ENCODE results near the gene CBS.
"Not testable (repeated sequence)": the region's sequence is repeated elsewhere in the genome, so short reads cannot be mapped to it uniquely, and the experiment has no call there.

GRCh38 chr21:43064265-43064917 lies 11.2 kb downstream of the CBS start:
- TF ChIP-seq, protein P1, sequence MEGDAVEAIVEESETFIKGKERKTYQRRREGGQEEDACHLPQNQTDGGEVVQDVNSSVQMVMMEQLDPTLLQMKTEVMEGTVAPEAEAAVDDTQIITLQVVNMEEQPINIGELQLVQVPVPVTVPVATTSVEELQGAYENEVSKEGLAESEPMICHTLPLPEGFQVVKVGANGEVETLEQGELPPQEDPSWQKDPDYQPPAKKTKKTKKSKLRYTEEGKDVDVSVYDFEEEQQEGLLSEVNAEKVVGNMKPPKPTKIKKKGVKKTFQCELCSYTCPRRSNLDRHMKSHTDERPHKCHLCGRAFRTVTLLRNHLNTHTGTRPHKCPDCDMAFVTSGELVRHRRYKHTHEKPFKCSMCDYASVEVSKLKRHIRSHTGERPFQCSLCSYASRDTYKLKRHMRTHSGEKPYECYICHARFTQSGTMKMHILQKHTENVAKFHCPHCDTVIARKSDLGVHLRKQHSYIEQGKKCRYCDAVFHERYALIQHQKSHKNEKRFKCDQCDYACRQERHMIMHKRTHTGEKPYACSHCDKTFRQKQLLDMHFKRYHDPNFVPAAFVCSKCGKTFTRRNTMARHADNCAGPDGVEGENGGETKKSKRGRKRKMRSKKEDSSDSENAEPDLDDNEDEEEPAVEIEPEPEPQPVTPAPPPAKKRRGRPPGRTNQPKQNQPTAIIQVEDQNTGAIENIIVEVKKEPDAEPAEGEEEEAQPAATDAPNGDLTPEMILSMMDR (conservative IDR thresholded peaks at IDR 0.05): not testable (repeated sequence)
- TF ChIP-seq EZH2 (IDR thresholded peaks at IDR 0.05; ENCODE audit: low read depth): not testable (repeated sequence)

Measured in PC-9 (cell line).